Osteoblast (primary cell): ENCODE results near the gene MTMR2. TPM values are rescaled to one million over a fixed set of nuclear protein-coding genes. Genes with fewer than 3 reads are reported as not detected.
"Not testable (repeated sequence)": the region's sequence is repeated elsewhere in the genome, so short reads cannot be mapped to it uniquely, and the experiment has no call there.

Experiments used
- DNase-seq: peaks from one replicate; pipeline ENCODE4 v3.0.0; 2011; ENCODE audit warnings: low spot score, mixed read lengths; ENCODE audit not compliant: insufficient read length; ENCODE audit errors: missing footprints
- H2AFZ ChIP-seq: 2 replicates; pipeline ENCODE4 v1.6.0; 2011; ENCODE audit warnings: mild to moderate bottlenecking, low read length
- H3K27ac ChIP-seq: 2 replicates; pipeline ENCODE4 v1.5.1; 2011; ENCODE audit warnings: mild to moderate bottlenecking, low read depth, low read length, moderate library complexity
- H3K27me3 ChIP-seq: 2 replicates; pipeline ENCODE4 v1.6.0; 2012; ENCODE audit warnings: mild to moderate bottlenecking, control low read depth, inconsistent platforms, low read length, moderate library complexity; ENCODE audit not compliant: insufficient read depth
- H3K36me3 ChIP-seq: 2 replicates; pipeline ENCODE4 v1.5.1; 2011; ENCODE audit warnings: mild to moderate bottlenecking, low read length, control low read depth, moderate library complexity; ENCODE audit not compliant: insufficient read depth
- H3K4me1 ChIP-seq: 2 replicates; pipeline ENCODE4 v1.5.1; 2011; ENCODE audit warnings: mild to moderate bottlenecking, low read length, control low read depth, moderate library complexity; ENCODE audit not compliant: insufficient read depth
- H3K4me2 ChIP-seq: 2 replicates; pipeline ENCODE4 v1.6.0; 2011; ENCODE audit warnings: mild to moderate bottlenecking, low read length; ENCODE audit not compliant: insufficient read depth
- H3K4me3 ChIP-seq: fragments of 200-600 bp; sonication (generic); 3 replicates; pipeline ENCODE4 v1.5.1; 2012; ENCODE audit warnings: mild to moderate bottlenecking, low read length, inconsistent platforms; ENCODE audit not compliant: insufficient read depth
- H3K79me2 ChIP-seq: 2 replicates; pipeline ENCODE4 v1.6.0; 2012; ENCODE audit warnings: mild to moderate bottlenecking, low read length, control low read depth, inconsistent platforms; ENCODE audit not compliant: insufficient read depth
- H3K9me3 ChIP-seq: 2 replicates; pipeline ENCODE4 v1.5.1; 2011; ENCODE audit warnings: low read depth, low read length, control low read depth
- H4K20me1 ChIP-seq: 2 replicates; pipeline ENCODE4 v1.6.0; 2012; ENCODE audit warnings: mild to moderate bottlenecking, low read length, control low read depth; ENCODE audit not compliant: insufficient read depth
- CTCF ChIP-seq: IDR thresholded peaks from 2 replicates; pipeline ENCODE4 v1.5.1; 2011; ENCODE audit warnings: mild to moderate bottlenecking, low read depth, low read length, moderate library complexity; ENCODE audit errors: extremely low read depth
- total RNA-seq: library from RNA; depleted of rRNA; stranded (reverse); fragments of >200 nt; gene quantifications from 2 replicates; pipeline ENCODE4 v1.2.3, GENCODE V29; 2012

The MTMR2 gene
- total RNA-seq, 1 donor = 44.9 TPM

DNA sequence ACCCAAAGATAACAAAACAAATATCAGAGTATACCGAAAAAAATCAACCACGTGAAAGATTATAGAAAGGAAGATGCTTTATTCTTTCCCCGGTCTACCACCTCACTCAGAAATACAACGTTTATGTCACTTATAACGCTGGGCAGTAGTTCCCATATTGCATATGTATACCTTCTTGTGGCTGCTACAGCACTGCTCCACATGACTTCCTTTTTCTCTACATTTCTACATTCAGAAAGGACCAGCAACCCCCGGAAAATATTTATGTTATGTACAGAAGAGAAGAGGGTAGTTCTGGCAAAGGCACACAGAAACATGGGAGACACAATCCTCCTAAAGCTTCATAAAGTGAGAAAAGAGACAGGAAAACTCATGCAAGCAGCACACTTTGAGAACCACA lies 56.8 kb downstream of the MTMR2 start:
- no peak for DNase-seq
- Histone ChIP-seq H3K27ac (no peak overlapping the region), H3K36me3 (peaks cover 7% of the 10 kb centered on the region), H2AFZ (no peak overlapping the region), H4K20me1 (no peaks in the 10 kb centered on the region), H3K9me3 (no peaks in the 10 kb centered on the region), H3K27me3 (no peaks in the 10 kb centered on the region), H3K79me2 (peaks cover 19% of the 10 kb centered on the region), H3K4me1 (peaks cover 21% of the 10 kb centered on the region), H3K4me3 (no peak overlapping the region), H3K4me2 (no peak overlapping the region)
- no peak for TF ChIP-seq CTCF

GRCh38 chr11:95863486-95864140 lies 60.3 kb downstream of the MTMR2 start:
- no peak for DNase-seq
- H3K4me2 ChIP-seq = peak overlapping the region; percentile 68
- peaks cover 21% of the 10 kb centered on the region for H3K4me1 ChIP-seq
- peaks cover 7% of the 10 kb centered on the region for H3K36me3 ChIP-seq
- no peaks in the 10 kb centered on the region for H3K27me3 ChIP-seq
- H2AFZ ChIP-seq = no peak overlapping the region
- peaks cover 16% of the 10 kb centered on the region for H3K79me2 ChIP-seq
- H4K20me1 ChIP-seq = no peaks in the 10 kb centered on the region
- H3K27ac ChIP-seq = peak overlapping the region; percentile 91
- TF ChIP-seq CTCF = no peak
- H3K9me3 ChIP-seq = no peaks in the 10 kb centered on the region
- H3K4me3 ChIP-seq = peak overlapping the region; percentile 36

GRCh38 chr11:95860024-95860423 lies 63.9 kb downstream of the MTMR2 start:
- H3K4me3 ChIP-seq, H3K27me3 ChIP-seq, DNase-seq, H3K27ac ChIP-seq, H3K4me2 ChIP-seq, H4K20me1 ChIP-seq, H3K9me3 ChIP-seq, H3K79me2 ChIP-seq, H2AFZ ChIP-seq: not testable (repeated sequence)
- Histone ChIP-seq H3K36me3 (peaks cover 15% of the 10 kb centered on the region), H3K4me1 (peaks cover 21% of the 10 kb centered on the region)

DNA sequence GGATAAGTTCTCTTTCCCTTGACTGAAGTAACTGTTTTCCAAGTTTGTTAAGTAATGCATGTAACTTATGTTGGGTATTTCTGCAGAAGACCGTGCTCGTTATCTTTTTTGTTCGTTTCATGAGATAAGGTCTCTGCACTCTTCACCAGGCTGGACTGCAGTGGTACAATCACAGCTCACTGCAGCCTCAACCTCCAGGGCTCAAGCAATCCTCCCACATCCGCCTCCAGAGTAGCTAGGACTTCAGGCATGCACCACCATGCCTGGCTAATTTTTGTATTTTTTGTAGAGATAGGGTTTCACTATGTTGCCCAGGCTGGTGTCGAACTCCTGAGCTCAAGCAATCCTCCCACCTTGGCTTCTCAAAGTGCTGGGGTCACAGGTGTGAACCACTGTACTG lies 69.5 kb downstream of the MTMR2 start:
- DNase-seq, H3K4me2 ChIP-seq, H3K9me3 ChIP-seq, H2AFZ ChIP-seq, H4K20me1 ChIP-seq, H3K27ac ChIP-seq, H3K79me2 ChIP-seq, H3K4me3 ChIP-seq, H3K27me3 ChIP-seq: not testable (repeated sequence)
- H3K36me3 ChIP-seq = peaks cover 19% of the 10 kb centered on the region
- H3K4me1 ChIP-seq = peaks cover 15% of the 10 kb centered on the region

GRCh38 chr11:95853862-95854261 lies 70.0 kb downstream of the MTMR2 start:
- TF ChIP-seq CTCF = no peak
- H3K4me3 ChIP-seq = no peak overlapping the region
- no peak for DNase-seq
- H2AFZ ChIP-seq = no peak overlapping the region
- no peaks in the 10 kb centered on the region for H4K20me1 ChIP-seq
- H3K36me3 ChIP-seq = peaks cover 19% of the 10 kb centered on the region
- H3K4me2 ChIP-seq = no peak overlapping the region
- H3K9me3 ChIP-seq = no peaks in the 10 kb centered on the region
- H3K27me3 ChIP-seq = no peaks in the 10 kb centered on the region
- H3K4me1 ChIP-seq = peaks cover 20% of the 10 kb centered on the region
- no peaks in the 10 kb centered on the region for H3K79me2 ChIP-seq
- no peak overlapping the region for H3K27ac ChIP-seq
